SK-N-MC (cell line): ENCODE measurements around the gene ILDR2.

ENCODE experiments used
- DNase-seq: peaks from one replicate; pipeline ENCODE4 v3.0.0-alpha.2; 2011; ENCODE audit warnings: low read depth, low spot score
- H3K27ac ChIP-seq: fragments of 200-600 bp; sonication (generic); 2 replicates; pipeline ENCODE4 v1.5.1; 2016; ENCODE audit warnings: mixed run types
- H3K36me3 ChIP-seq: fragments of 200-600 bp; sonication (generic); 2 replicates; pipeline ENCODE4 v1.6.1; 2017; ENCODE audit warnings: antibody characterized with exemption, low read length, mixed read lengths; ENCODE audit not compliant: insufficient read depth
- H3K4me3 ChIP-seq: fragments of 200-600 bp; sonication (generic); 2 replicates; pipeline ENCODE4 v1.5.1; 2016
- H3K9ac ChIP-seq: fragments of 200-600 bp; sonication (generic); 2 replicates; pipeline ENCODE4 v1.8.0; 2017; ENCODE audit warnings: mixed run types, mixed read lengths; ENCODE audit not compliant: insufficient read length
- H3K9me3 ChIP-seq: fragments of 200-600 bp; sonication (generic); 2 replicates; pipeline ENCODE4 v1.6.1; 2017; ENCODE audit warnings: low read depth, mild to moderate bottlenecking, antibody characterized with exemption, low read length, moderate library complexity, mixed read lengths
- EZH2 ChIP-seq: fragments of 200-600 bp; sonication (generic); IDR thresholded peaks from one replicate; pipeline ENCODE4 v1.6.1; 2017; ENCODE audit warnings: antibody characterized with exemption
- FOXP2 ChIP-seq: optimal IDR thresholded peaks from 2 replicates; pipeline ENCODE3; 2011; ENCODE audit warnings: mild to moderate bottlenecking, moderate library complexity; ENCODE audit not compliant: insufficient read depth; ENCODE audit errors: extremely low read length, control extremely low read depth
- POLR2AphosphoS5 ChIP-seq: IDR thresholded peaks from 2 replicates; pipeline ENCODE4 v1.6.1; 2012; ENCODE audit warnings: mild to moderate bottlenecking, low read depth, low read length, borderline replicate concordance

The ILDR2 gene

GRCh38 chr1:166924823-166925541, 50.4 kb downstream of the ILDR2 start:
- no peak overlapping the region for H3K4me3 ChIP-seq
- no peaks in the 10 kb centered on the region for H3K36me3 ChIP-seq
- H3K27ac ChIP-seq = no peak overlapping the region
- H3K9me3 ChIP-seq = no peaks in the 10 kb centered on the region
- no peak for DNase-seq
- no peak overlapping the region for H3K9ac ChIP-seq
- TF ChIP-seq FOXP2 (no peak), POLR2AphosphoS5 (no peak), EZH2 (no peak)

- no peaks in the 10 kb centered on the region for H3K9me3 ChIP-seq
- H3K27ac ChIP-seq = no peak overlapping the region
- TF ChIP-seq FOXP2 = no peak
- peak; percentile 57 for TF ChIP-seq EZH2
- no peaks in the 10 kb centered on the region for H3K36me3 ChIP-seq
- H3K4me3 ChIP-seq = no peak overlapping the region
- no peak overlapping the region for H3K9ac ChIP-seq
- no peak for DNase-seq
Measured at GRCh38 chr1:166920561-166921475, 54.5 kb downstream of the ILDR2 start.

GRCh38 chr1:166918956-166919316, 56.4 kb downstream of the ILDR2 start:
- H3K9me3 ChIP-seq = no peaks in the 10 kb centered on the region
- no peak for DNase-seq
- TF ChIP-seq FOXP2 = no peak
- TF ChIP-seq EZH2 = no peak
- no peak for TF ChIP-seq POLR2AphosphoS5
- no peak overlapping the region for H3K9ac ChIP-seq
- no peaks in the 10 kb centered on the region for H3K36me3 ChIP-seq
- H3K4me3 ChIP-seq = no peak overlapping the region
- H3K27ac ChIP-seq = no peak overlapping the region

- H3K9ac ChIP-seq = no peak overlapping the region
- H3K9me3 ChIP-seq = no peaks in the 10 kb centered on the region
- no peak for TF ChIP-seq POLR2AphosphoS5
- peak; percentile 74 for TF ChIP-seq EZH2
- TF ChIP-seq FOXP2 = no peak
- H3K4me3 ChIP-seq = no peak overlapping the region
- DNase-seq = no peak
- H3K36me3 ChIP-seq = no peaks in the 10 kb centered on the region
- no peak overlapping the region for H3K27ac ChIP-seq
Measured at GRCh38 chr1:166918088-166918955, 57.0 kb downstream of the ILDR2 start.

- Histone ChIP-seq H3K4me3 (no peak overlapping the region), H3K9me3 (peaks cover 4% of the 10 kb centered on the region; the same call in 1 of the 2 replicates), H3K36me3 (no peaks in the 10 kb centered on the region), H3K27ac (no peak overlapping the region), H3K9ac (no peak overlapping the region)
- no peak for TF ChIP-seq FOXP2
- TF ChIP-seq POLR2AphosphoS5 = no peak
- no peak for TF ChIP-seq EZH2
- DNase-seq = no peak
Measured at GRCh38 chr1:166915941-166916340, 59.4 kb downstream of the ILDR2 start.

GRCh38 chr1:166915042-166915441, 60.3 kb downstream of the ILDR2 start:
- peaks cover 6% of the 10 kb centered on the region; the same call in 1 of the 2 replicates for H3K9me3 ChIP-seq
- no peak overlapping the region for H3K4me3 ChIP-seq
- H3K27ac ChIP-seq = no peak overlapping the region
- TF ChIP-seq POLR2AphosphoS5 = no peak
- no peak for TF ChIP-seq FOXP2
- no peak for TF ChIP-seq EZH2
- H3K36me3 ChIP-seq = no peaks in the 10 kb centered on the region
- H3K9ac ChIP-seq = no peak overlapping the region
- DNase-seq = no peak

- H3K27ac ChIP-seq = no peak overlapping the region
- peaks cover 6% of the 10 kb centered on the region; the same call in 1 of the 2 replicates for H3K9me3 ChIP-seq
- H3K36me3 ChIP-seq = no peaks in the 10 kb centered on the region
- H3K9ac ChIP-seq = no peak overlapping the region
- no peak for DNase-seq
- no peak overlapping the region for H3K4me3 ChIP-seq
- TF ChIP-seq EZH2 = no peak
- no peak for TF ChIP-seq POLR2AphosphoS5
- no peak for TF ChIP-seq FOXP2
Measured at GRCh38 chr1:166914111-166914510, 61.2 kb downstream of the ILDR2 start.
